GM18520 (cell line): Measurements from ENCODE around the gene FAM151B.
"Not testable (repeated sequence)": the region's sequence is repeated elsewhere in the genome, so short reads cannot be mapped to it uniquely, and the experiment has no call there.

Source experiments
- ATAC-seq: cut with Tn5 transposase; IDR thresholded peaks from one replicate; pipeline ENCODE4 v1.9.1; 2021; ENCODE audit not compliant: unreplicated experiment

Gene FAM151B

DNA sequence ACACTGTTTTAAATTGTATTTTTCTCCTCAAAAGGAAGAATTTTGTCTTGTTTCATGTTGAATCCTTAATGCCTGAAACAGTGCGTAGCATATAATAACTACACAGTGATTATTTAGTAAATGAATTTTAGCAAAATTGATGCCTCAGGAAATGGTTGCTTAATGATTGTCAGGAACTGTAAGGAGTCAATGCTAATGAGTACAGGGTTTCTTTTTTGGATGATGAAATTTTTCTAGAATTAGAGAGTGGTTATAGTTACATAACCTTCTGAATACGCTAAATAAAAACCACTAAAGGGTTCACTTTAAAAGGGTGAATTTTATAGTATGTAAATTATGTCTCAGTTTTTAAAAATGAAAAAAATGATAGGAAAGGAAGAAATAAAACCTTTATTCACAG, 14.9 kb downstream of the FAM151B start:
- ATAC-seq: no peak

DNA sequence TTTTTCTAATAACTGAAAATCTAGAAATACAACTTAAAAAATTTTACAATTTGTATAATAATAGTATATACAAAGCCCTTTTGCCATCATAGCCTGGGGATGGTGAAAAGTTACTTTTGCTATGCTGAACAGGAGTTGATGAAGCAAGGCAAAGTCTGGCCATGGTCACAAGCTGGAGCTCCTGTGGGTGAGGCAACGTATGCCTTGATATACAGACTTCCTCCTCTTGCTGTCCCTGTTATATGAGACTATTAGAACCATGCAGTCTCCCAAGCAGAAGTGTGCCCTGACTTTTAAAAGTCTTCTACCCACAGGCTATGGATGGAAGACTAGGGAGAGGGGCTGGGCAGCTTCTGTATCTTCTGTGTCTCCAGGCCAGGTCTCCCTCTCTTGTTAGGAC, 15.7 kb downstream of the FAM151B start:
- ATAC-seq: no peak

DNA sequence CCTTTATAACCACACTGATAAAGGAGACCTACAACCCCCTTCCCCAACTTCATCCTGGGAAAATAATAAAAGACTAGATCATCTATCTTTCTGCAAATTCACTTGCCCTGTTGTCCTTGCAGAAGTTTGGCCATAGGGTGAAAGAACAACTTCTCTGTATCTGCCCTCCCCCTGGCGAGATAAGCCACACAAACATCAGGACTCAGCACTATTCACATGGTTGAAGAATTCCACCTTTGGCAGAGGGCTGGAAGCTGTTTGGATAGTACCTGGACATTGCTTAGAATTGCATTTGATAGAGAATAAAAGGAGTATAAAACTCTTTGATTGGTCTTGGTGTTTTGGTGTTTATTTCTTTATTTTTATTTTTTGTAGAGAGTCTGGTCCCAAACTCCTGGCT, 16.9 kb downstream of the FAM151B start:
- no peak for ATAC-seq

DNA sequence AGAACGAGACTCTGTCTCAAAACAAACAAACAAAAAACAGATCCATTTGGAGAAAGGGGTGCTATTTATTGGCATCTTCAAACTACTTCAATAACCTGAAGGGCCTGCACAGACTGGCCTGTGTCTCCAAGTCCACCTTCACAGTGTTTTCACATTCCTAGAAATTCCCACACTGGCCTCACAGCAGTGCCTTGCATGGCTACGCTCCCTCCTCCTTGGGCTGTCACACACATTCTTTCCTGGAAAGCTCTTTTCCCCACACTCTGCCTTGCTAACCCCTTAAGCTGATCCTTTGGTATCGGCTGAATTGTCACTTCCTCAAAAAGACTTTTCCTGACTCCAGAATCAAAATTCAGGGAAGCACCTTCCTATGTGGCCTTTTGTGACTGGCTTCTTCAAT, 19.8 kb downstream of the FAM151B start:
- ATAC-seq: no peak

DNA sequence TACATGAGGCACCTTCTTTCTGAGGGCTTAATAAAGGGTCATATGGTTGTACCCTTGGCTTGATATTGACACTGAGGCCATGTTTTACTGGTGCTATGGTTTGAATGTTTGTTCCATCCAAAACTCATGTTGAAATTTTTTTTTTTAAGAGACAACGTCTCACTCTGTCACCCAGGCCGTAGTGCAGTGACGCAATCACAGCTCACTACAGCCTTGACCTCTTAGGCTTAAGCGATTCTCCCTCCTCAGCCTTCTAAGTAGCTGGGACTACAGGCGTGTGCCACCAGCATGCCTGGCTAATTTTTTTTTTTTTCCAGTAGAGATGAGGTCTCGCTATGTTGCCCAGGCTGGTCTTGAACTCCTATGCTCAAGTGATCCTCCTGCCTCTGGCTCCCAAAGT, 20.9 kb downstream of the FAM151B start:
- ATAC-seq: no peak

DNA sequence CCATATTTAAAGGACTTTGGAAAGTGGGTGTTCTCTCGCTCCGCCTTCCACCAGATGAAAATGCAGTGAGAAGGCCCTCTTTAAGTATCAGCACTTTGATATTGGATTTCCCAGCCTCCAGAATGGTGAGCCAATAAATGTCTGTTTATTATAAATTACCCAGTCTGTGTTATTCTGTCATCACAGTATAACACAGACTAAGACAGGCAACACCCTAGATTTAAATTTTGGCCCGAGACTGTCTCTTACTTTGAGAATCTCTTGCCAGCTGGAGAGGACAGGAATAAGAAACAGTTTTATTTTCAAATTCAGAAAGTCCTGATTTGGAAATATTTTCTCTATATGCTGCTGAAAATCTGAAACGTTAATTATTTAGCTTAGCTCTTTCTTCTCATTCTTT, 21.5 kb downstream of the FAM151B start:
- ATAC-seq: no peak

DNA sequence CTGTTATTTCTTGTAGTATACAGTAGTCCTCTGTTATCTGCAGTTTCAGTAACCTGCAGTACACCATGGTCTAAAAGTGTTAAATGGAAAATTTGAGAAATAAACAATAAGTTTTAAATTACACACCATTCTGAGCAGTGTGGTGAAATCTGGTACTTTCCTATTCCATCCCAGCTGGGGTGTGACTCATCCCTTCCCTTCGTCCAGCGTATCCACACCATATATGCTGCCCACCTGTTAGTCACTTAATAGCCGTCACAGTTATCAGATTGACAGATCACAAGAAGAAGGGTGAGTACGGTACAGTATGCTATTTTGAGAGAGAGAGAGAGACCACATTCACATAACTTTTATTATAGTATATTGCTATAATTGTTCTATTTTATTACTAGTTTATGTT, 28.9 kb downstream of the FAM151B start:
- ATAC-seq: peak; percentile 63

DNA sequence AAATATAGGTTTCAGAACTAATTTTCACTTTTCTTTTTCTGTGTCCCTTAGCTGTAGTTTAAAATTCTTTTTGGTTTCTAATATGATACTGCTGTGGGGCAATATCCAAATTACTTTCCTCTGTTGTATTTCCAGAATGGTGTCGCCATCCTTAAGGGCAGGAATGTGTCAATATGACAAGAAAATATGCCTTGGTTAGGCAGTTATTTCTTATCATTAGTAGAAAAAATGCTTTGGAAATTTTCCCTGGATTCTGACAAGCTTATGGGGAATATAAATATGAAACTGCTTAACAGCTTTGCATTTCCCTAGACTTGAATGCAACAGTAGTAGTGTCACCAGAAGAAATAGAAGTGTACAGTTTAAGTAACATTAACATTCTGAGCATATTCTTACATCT, 52.8 kb downstream of the FAM151B start:
- ATAC-seq: no peak

DNA sequence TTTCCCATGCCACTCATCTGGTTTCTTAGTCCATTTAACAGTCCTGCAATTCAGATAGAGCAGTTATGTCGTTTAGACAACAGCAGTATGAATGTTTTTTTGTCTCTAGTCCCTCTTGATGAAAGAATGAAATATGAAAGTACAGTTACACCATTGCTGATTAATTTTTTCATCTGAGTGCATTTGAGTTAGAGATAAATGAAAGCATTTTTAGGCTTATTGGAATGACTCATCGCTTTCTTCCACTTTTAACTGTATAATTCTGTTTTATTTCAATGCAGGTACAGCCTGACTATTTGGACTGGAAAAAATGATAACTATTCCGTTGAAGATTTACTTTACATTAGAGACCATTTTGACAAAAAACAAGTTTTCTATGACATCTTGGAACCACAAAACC, 53.5 kb downstream of the FAM151B start:
- no peak for ATAC-seq

DNA sequence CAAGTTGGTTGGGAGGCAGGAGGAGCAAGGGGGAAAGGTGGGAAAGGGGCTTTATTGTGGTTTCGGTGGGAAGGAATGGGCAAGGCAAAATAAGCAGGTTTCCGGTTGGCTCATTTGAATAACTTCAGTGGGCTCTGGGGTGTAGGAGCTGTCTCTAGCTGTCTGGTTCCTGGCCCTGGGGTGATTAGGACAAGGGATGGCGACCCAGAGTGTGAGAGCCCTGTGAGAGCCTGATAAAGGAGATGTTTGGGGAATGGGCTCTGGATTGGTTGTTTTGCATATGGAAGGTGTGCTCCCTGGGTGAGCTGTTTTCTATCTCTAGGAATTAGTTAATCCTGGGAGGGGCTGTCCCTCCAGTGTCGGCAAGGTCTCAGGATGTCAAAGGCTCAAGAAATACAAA, 66.7 kb downstream of the FAM151B start:
- no peak for ATAC-seq

DNA sequence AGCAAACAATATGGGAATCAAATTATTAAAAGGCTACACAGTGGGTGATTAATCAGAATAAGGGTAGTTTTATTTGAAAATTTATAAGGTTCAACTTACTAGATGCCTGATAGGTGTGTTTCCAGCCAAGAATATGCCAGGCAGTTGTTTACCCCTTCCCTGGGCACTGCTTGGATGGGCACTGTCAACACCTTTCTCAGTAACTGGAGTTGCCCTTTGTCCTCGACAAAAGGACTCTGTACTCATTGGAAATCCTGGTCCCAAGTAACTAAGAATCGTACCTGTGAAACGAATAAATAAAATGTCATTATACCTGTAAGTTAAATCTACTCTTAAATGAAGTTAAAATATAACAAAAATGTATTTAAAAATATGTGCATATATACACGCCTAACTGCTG, 67.2 kb downstream of the FAM151B start:
- ATAC-seq: no peak

DNA sequence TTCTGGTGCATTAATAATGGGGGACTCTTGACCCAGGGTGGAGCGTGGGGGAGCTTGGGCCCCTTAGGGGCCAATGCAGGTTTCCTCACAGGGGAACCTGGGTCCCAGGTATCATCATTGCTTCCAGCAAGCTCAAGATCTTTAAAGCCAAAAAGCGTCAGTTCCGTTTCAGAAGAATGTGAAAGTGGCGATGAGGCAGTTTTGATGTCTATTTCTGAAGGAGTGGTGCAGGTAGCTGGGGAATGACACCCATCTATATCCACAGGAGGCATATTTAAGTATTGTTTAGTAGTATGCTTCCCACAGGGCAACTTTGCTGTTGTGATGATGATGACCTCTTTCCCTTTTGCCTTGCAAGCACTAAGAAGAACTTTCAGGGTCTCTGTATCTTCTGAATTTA, 71.3 kb downstream of the FAM151B start:
- ATAC-seq: no peak

DNA sequence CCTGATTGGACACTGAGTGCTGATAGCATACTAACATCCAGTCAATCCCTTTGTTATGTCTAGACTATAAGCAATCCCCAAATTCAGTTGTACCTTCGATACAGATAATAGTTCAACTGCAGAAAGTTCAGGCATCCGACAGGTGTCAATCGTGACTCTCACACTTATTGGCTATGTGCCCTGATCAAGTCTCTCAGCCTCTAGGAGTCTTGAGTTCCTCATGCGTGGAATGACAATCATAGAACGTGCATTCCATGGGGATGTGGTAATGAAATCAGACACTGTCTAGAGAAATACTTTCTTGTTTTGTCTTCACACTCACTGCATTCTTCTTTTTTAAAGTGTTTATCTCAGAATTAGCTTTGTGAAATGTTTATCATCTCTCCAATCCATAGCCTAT, 77.4 kb downstream of the FAM151B start:
- no peak for ATAC-seq

DNA sequence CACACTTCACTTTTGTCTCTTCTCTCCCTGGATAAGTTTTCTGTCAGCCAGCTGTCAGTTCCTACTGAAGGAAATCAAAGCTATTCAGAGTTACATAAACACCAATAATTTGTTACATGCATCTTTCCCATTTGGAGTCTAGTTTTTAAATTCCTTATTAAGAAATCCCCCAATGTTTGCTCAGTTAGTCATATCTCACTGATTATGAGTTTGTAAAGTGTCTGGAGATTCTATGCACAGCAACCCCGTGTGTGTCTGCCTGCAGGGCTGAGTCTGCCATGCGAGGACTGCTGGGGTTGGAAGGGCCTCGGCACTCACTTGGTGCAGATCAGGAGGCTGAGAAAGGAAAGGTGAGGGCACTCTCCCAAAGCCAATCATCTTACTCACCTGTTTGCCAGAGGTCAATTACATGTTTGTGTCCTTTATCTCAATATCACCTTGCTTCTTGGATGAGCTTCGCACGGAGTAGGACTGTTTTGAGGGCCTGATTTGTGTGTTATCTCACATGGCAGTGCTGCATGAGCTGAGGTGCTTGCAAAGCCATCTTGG, 78.9 kb downstream of the FAM151B start:
- ATAC-seq: no peak

DNA sequence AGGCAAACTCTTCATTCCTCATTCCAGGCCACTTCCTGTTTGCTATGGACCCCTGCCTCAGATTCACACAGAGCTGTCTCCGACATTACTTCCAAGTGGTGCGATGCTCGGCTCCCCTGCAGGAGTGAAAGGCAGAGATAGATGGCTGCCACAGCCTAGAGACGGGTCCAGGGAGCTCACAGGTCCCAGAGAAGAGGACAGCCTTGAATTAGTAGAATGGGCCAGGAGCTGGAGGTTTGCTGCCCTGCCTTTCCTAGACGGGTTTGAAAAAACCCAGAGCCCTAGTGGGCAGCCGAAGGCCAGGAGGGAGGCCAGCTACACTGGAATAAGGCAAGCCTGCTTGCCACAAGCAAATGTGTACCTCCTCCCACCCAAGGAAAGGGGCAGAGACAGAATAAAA, 80.4 kb downstream of the FAM151B start:
- no peak for ATAC-seq

DNA sequence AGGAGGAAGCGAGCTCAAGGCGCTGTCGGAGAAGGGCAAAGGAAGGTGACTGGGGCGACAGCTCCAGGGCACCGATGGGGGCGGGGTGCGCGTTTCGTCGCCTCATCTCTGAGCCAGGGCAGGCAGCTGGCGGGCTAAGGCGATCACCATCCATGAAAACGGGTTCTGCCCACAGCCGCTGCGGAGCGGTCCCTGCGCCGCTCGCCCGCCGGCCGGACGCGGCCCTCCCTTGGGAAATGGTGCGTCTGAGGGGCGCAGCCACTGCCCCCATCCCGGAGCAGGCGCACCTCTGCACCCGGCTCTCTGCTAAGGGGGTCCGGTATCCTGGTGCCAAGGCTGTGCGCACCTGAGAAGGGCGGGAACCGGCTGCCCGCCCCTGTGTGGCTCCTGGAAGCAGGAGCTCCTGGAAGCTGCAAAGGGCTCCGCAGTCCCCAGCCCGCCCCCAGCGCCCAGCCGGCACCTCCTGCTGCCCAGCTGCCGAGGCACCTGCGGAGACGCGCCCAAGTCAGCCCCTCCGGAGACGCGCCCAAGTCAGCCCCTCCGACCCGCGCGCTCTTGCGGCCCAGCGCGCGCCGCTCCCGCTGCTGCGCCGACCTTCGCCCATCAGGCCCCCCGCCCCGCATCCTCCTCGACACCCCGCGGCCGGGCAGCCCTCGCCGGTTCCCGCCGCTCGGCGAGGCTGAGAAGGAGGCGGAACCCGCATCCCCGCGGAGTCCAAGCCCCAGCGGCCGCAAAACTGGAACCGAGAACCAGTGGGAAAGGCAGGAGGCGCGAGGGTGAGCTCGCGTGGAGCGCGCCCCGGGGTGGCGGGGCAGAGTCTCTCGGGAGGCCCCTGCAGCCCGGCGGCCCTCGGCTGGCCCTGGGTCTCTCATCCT, 81.4 kb downstream of the FAM151B start:
- ATAC-seq: no peak

DNA sequence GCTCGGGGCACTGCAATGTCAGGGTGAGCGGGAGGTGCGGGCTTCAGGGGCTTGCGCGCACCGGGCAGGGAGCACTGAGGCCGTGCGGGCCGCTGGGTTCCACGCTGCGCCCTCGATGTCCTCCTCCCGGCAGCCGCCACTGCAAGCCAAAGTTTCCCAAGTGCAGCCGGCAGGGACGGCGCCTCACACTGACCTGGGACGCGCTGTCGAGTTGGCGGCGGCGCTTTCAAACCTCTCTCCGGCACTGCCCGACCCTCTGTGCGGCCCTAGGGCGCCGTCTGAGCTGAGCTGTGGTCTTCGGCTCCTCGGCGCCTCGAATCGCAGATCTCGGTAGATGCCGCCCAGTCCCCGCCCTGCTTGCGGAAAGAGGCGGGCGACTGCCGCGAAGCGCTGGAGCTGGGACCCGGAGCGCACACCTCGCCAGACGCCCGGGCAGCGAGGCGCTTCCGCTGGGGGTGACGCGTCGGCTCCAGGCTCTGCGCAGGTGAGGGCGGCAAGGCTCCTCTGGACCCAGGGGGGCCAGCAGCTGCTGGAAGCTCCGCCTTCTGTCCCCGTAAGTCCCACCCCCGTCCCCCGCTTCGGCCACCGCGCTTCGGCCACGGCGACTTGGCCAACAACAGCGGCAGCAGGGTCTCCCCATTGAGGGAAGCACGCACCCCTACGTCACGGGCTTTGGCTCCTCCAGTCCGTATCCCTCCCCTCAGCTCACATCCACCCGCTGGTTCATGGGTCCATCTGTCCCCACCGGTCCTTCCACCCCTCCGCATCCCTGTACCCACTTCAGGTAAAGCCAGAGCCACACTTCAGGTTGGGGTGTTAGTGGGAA, 82.3 kb downstream of the FAM151B start, which contains the start of gene ANKRD34B:
ANKRD34B (minus strand) TSS at position 320 of the 826 bp plus-strand sequence. CDS start 10,261 bp downstream, outside the sequence.
- no peak for ATAC-seq

DNA sequence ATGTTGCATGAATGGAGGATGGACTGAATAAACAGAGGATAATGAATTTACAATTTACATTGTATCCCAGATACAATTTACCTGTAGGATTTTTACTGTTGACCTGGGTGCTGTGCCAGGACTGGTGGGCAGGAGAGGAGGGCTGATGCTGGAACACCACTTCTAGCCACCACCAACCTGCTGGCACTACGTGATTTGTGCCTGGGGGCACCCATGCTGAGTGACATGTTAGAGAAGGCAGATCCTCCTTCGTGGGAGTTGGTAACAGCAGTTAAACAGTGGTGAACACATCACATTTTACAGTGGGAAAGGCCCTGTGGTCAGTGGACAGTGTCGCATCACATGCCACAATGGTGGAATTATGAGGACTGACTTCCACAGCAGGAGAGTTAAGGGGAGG, 85.2 kb downstream of the FAM151B start:
- no peak for ATAC-seq

DNA sequence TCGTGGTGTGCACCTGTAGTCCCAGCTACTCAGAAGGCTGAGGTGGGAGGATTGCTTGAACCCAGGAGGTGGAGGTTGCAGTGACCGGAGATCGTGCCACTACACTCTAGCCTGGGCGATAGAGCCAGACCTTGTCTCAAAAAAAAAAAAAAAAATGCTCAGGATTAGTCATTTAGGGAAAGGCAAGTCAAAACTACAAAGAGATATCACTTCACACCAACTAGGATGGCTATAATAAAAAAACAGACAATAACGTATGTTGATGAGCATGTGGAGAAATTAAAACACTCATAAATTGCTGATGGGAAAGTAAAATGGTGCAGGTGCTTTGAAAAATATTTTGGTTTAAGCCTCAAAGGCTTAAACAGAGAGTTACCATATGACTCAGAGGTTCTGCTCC, 88.5 kb downstream of the FAM151B start:
- no peak for ATAC-seq

DNA sequence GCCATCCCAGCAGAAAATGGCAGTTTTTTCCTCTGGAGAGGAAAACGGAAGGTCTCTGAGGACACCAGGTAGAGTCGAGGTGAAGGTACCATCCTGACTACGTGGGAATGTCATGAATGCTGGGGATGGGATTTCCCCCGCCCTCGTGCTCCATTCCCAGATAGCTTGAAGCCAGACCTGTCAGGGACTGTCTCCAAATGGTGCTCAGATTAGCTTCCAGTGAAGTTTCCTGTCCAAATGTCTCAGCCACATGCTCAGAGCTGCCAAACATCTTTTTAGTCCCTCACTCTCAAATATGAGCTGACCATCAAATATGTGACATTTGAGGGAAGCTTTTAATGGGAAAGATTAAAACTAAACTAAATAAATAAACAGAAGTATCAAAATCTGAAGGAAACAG, 89.8 kb downstream of the FAM151B start:
- ATAC-seq: no peak

DNA sequence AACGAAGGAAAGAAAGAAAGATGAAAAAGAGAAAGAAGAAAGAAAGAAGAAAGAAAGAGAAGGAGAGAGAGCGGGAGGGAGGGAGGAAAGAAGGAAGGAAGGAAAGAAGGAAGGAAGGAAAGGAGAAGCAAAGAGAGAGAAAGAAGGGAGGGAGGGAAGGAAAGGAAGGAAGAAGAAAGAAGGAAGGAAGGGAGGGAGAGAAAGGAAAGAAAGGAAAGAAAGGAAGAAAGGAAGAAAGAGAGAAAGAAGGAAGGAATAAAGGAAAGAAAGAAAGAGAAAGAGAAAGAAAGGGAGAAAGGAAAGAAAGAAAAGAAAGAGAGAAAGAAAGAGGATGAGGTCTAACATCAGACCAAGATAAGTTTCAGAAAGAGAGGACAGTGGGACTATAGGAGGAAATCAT, 91.2 kb downstream of the FAM151B start:
- no peak for ATAC-seq

DNA sequence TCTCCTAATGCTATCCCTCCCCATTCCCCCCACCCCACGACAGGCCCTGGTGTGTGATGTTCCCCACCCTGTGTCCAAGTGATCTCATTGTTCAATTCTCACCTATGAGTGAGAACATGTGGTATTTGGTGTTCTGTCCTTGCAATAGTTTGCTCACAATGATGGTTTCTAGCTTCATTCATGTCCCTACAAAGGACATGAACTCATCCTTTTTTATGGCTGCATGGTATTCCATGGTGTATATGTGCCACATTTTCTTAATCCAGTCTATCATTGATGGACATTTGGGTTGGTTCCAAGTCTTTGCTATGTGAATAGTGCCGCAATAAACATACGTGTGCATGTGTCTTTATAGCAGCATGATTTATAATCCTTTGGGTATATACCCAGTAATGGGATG, 92.4 kb downstream of the FAM151B start:
- not testable (repeated sequence) for ATAC-seq
